ENCODE results near the gene KSR2.
"Not testable (repeated sequence)": the region's sequence is repeated elsewhere in the genome, so short reads cannot be mapped to it uniquely, and the experiment has no call there.

Gene KSR2

GRCh38 chr12:117679776-117680175, 289.0 kb downstream of the KSR2 start:
- DNase-seq, result no peak

DNA sequence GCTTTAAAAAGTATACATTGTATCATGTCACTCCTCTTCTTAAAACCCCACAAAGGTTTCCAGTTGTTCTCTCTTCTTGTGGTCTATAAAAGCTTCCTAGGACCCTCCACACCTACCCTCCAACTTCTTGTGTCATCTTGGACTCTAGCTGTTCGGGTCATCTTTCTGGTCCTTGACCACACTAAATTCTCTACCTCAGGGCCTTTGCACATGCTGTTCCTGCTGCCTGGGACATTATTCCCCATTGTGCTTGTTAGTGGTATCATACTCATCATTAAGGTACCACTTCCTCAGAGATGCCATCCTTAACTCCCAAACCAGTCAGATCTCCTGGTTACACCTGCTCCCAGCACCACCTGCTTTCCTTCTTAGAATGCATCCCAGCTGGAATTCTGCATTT, 294.0 kb downstream of the KSR2 start:
- no peak for DNase-seq

- no peak for DNase-seq
Observed at GRCh38 chr12:117674313-117674712, 294.5 kb downstream of the KSR2 start.

- DNase-seq, result no peak
Observed at GRCh38 chr12:117671734-117672133, 297.1 kb downstream of the KSR2 start.

GRCh38 chr12:117664169-117664568, 304.6 kb downstream of the KSR2 start:
- DNase-seq, result no peak

DNA sequence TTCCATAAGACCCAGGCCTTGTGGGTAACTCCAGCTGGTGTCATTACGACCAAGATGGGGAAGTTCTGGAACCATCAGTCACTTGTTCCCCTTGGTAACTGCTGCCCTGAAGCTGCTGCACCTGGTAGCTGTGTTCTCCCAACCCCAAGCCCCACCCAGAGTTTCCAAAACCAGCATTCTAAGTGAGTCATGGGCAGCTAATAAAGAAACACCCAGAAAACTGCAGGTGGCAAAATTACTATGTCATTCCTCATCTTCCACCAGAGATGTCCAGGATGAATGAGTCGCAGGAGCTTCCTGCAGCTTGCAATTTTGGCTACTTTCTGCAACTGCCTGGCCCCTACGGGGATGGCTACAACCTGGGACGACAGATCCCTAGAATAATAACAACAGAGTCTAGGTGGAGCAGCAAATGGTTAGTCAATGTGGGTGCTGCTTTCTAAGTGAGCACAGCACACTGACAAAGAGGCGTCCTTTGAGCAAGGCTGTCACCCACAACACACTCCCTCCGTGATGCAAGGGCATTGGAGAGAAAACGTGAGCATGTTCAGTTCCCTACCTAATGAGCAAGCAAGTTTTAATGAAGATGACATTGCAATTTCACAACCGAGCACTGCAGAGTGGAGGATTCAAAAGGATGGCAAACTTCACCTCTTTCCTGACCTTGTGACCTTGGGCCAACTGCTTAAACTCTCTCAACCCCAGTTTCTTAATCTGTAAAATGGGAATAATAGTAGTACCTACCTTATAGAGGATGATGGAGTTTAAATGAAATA, 306.0 kb downstream of the KSR2 start:
- DNase-seq, result no peak

DNA sequence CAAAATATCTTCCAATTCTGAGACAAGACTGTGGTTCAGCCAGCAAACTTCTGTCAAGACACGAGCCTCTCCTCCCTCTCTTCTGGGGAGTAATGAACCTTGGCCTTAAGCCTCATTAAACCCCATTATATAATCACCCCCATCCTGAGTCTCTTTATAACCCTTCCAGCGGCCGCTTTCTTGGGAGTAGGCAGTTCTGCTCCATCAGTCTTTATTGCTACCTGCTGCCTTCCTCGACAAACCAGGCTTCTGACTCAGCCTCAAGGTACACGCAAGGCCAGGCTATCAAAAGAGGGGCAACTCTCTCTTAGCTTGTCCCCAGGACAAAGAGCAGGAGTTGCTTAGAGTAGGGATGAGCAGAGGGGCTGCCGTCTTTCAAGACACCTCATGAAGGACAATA, 306.6 kb downstream of the KSR2 start:
- no peak for DNase-seq

GRCh38 chr12:117661471-117661870, 307.3 kb downstream of the KSR2 start:
- DNase-seq, result no peak

GRCh38 chr12:117660896-117661295, 307.9 kb downstream of the KSR2 start:
- no peak for DNase-seq

- no peak for DNase-seq
Observed at GRCh38 chr12:117658226-117658625, 310.6 kb downstream of the KSR2 start.

DNA sequence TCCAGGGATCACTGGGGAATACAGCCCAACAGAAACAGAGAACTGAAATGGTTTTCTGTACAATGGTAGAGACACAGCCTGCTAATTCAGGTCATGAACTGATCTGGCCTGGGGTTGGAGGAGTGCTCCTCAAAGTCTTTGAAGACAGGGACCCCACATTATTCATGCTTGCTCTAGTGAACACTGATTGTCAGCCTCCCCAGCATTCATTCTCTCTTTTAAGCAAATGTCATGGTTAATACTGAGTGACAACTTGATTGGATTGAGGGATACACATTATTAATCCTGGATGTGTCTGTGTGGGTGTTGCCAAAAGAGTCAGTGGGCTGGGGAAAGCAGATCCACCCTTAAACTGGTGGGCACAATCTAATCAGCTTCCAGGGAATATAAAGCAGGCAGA, 319.0 kb downstream of the KSR2 start:
- no peak for DNase-seq

GRCh38 chr12:117646520-117646919, 322.3 kb downstream of the KSR2 start:
- DNase-seq, result no peak

DNA sequence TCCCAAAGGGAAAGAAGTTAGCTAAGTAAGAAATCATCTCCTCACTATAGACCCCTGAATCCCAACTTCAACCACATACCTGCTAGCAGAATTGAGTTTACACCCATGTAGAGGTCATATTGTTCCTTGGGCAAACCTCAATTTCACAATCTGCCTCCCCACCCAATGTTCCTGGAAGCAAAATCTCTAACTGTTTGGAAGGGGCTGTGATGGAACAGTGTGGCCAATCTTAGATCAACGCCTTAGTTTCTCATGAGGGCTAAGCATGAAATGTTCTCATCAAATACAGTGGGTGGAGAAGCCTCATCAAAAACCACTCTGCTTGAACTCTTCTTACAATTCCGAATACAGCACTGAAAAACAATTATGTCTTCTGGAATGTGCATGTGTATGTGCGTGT, 323.3 kb downstream of the KSR2 start:
- no peak for DNase-seq

GRCh38 chr12:117643971-117644370, 324.8 kb downstream of the KSR2 start:
- DNase-seq, result no peak

- no peak for DNase-seq
Observed at GRCh38 chr12:117641885-117642284, 326.9 kb downstream of the KSR2 start.

DNA sequence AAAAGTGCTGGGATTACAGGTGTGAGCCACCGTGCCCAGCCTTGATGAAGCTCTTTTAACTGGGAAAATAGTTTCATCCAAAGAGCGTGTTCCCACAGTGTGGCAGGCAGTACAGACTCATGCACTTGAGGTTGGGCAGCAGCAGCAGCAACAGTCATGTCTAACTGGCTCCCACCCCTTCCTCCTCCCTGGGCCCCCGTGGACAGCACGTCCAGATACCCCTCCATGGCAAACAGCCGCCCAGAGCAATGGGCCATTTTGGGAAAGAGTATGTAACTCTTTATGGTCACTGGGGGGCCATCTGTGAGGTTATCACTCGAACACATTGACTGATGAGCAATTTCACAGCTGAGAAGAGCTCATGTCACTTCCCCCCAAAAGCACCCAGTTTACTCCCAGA, 328.3 kb downstream of the KSR2 start:
- DNase-seq, result no peak

DNA sequence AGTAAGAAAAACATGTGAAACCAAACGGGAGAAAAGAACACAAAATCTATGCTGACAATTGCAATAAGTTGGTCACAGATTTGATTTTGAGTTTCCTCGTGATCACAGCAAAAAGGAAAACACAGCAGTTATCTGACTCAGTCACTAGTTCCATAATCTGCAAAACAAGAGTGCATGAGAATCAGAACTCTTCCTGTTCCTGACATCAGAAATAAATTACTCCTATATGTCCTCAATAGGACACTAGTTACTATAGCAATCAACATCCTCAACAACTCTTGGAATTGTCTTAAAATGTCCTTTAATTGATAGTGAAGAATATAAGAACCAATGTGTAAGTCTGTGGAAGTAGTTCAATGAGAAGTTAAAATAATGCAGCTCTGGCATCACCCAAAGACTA, 339.3 kb downstream of the KSR2 start:
- DNase-seq, result no peak

- not testable (repeated sequence) for DNase-seq
Observed at GRCh38 chr12:117628711-117629110, 340.1 kb downstream of the KSR2 start.

- no peak for DNase-seq
Observed at GRCh38 chr12:117622741-117623140, 346.0 kb downstream of the KSR2 start.

DNA sequence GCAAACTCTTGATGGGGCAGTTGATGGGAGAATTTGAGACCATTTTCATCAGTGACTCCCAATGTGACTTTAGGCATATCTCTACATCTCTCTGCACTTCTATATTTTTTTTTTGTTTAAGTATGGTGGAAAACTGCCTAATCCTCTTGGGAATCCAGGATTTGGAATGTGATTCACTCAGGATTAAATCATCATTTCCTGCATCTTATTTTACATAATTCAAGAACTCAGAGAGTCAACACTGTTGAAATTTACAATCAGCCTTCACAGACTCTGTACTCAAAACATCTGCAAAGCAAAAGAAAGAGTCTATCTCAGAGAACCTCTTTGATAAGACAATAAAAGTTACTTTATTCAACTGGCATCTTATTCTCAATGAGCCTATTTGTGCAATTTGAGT, 346.7 kb downstream of the KSR2 start:
- DNase-seq, result no peak

- no peak for DNase-seq
Observed at GRCh38 chr12:117607778-117608177, 361.0 kb downstream of the KSR2 start.

GRCh38 chr12:117606945-117607344, 361.8 kb downstream of the KSR2 start:
- no peak for DNase-seq

GRCh38 chr12:117606024-117606423, 362.8 kb downstream of the KSR2 start:
- DNase-seq, result no peak

GRCh38 chr12:117603316-117604113, 365.3 kb downstream of the KSR2 start:
- no peak for DNase-seq
